A673 (cell line): Measurements from ENCODE around the gene SCNN1G. TPM values are rescaled to one million over a fixed set of nuclear protein-coding genes. Genes with fewer than 3 reads are reported as not detected.

Source experiments
- BruUV-seq: library from RNA; stranded (reverse); fragments of 400-500 nt; replicated peaks from 2 replicates; lab custom pipeline; 2021; lab: Mats Ljungman, UMichigan
- CTCF ChIA-PET: fragments of 300-600 bp; sonication (Branson Sonifier 250); formaldehyde crosslinking; loops from one replicate; lab custom pipeline; 2022; ENCODE audit warnings: antibody characterized with exemption; lab: Charles Lee
- POLR2A ChIA-PET: fragments of 300-600 bp; sonication (Branson Sonifier 250); formaldehyde crosslinking; loops from one replicate; lab custom pipeline; 2022; ENCODE audit warnings: antibody characterized with exemption; ENCODE audit not compliant: low non-redundant PET; lab: Charles Lee
- DNase-seq: peaks from one replicate; pipeline ENCODE4 v3.0.0-alpha.2; 2015; ENCODE audit warnings: low spot score
- H3K27ac ChIP-seq: fragments of 200-600 bp; sonication (generic); 2 replicates; pipeline ENCODE4 v1.5.1; 2016; ENCODE audit warnings: mixed run types, low read depth, mild to moderate bottlenecking, mixed read lengths, antibody characterized with exemption, low read length; ENCODE audit not compliant: poor library complexity, severe bottlenecking
- H3K27me3 ChIP-seq: fragments of 200-600 bp; sonication (generic); replicated peaks from 2 replicates; pipeline ENCODE4 v1.6.1; 2017; ENCODE audit warnings: mixed run types, low read depth, mild to moderate bottlenecking, mixed read lengths, antibody characterized with exemption, low read length; ENCODE audit not compliant: insufficient read depth, poor library complexity
- H3K36me3 ChIP-seq: fragments of 200-600 bp; sonication (generic); 2 replicates; pipeline ENCODE4 v1.6.1; 2016; ENCODE audit warnings: mixed run types, mild to moderate bottlenecking, mixed read lengths, antibody characterized with exemption, low read length; ENCODE audit not compliant: insufficient read depth, poor library complexity, severe bottlenecking
- H3K4me1 ChIP-seq: fragments of 200-600 bp; sonication (generic); 2 replicates; pipeline ENCODE4 v1.6.1; 2017; ENCODE audit warnings: mixed run types, mild to moderate bottlenecking, mixed read lengths, antibody characterized with exemption, low read length; ENCODE audit not compliant: insufficient read depth, poor library complexity, severe bottlenecking
- H3K4me3 ChIP-seq: fragments of 200-600 bp; sonication (generic); 2 replicates; pipeline ENCODE4 v1.5.1; 2016; ENCODE audit warnings: low read depth, mixed run types, mild to moderate bottlenecking, mixed read lengths, low read length; ENCODE audit not compliant: poor library complexity, severe bottlenecking
- H3K9me3 ChIP-seq: fragments of 200-600 bp; sonication (generic); 2 replicates; pipeline ENCODE4 v1.6.1; 2016; ENCODE audit warnings: mixed run types, low read depth, mild to moderate bottlenecking, mixed read lengths, antibody characterized with exemption, low read length; ENCODE audit not compliant: poor library complexity, severe bottlenecking
- CTCF ChIP-seq: fragments of 300-800, 200-600 bp; sonication (generic); conservative IDR thresholded peaks from 2 replicates; pipeline ENCODE4 v1.5.1; 2017; ENCODE audit warnings: low read depth, mild to moderate bottlenecking, antibody characterized with exemption, low read length, moderate library complexity, mixed read lengths
- EZH2 ChIP-seq: fragments of 200-600 bp; sonication (generic); IDR thresholded peaks from 2 replicates; pipeline ENCODE4 v1.6.1; 2017; ENCODE audit warnings: borderline replicate concordance, low read depth, mild to moderate bottlenecking, mixed read lengths, antibody characterized with exemption, low read length; ENCODE audit not compliant: poor library complexity, severe bottlenecking
- intact Hi-C: fragments of 100-400 bp; cut with micrococcal nuclease; formaldehyde crosslinking; loops from one replicate; pipeline ENCODE4 v1.10.0; 2022; ENCODE audit not compliant: unreplicated experiment
- total RNA-seq: library from RNA; stranded (reverse); gene quantifications from 2 replicates; pipeline ENCODE4 v1.2.3, GENCODE V29; 2021

SCNN1G gene
- total RNA-seq, 1 experiment from 2014 or later: 22.3 TPM

- ChIA-PET CTCF (no interaction called here), POLR2A (no interaction called here)
- no peaks in the 10 kb centered on the region for H3K36me3 ChIP-seq
- H3K9me3 ChIP-seq: no peaks in the 10 kb centered on the region
- no TSS peak for BruUV-seq
- no peak overlapping the region for H3K27ac ChIP-seq
- peaks cover 6% of the 10 kb centered on the region for H3K4me1 ChIP-seq
- DNase-seq: no peak
- TF ChIP-seq CTCF (no peak), EZH2 (no peak)
- H3K4me3 ChIP-seq: no peak overlapping the region
- intact Hi-C loops: no loop called here
- H3K27me3 ChIP-seq: no peaks in the 10 kb centered on the region
These were observed 30.0 kb upstream of the SCNN1G start for GRCh38 chr16:23152386-23153178.

GRCh38 chr16:23155445-23156049 lies 27.0 kb upstream of the SCNN1G start:
- peak; percentile 44 for DNase-seq
- no peak overlapping the region for H3K4me3 ChIP-seq
- no peaks in the 10 kb centered on the region for H3K9me3 ChIP-seq
- intact Hi-C loops: no loop called here
- H3K36me3 ChIP-seq: no peaks in the 10 kb centered on the region
- no peaks in the 10 kb centered on the region for H3K27me3 ChIP-seq
- TF ChIP-seq CTCF: peak; percentile 70
- no peak for TF ChIP-seq EZH2
- BruUV-seq: no TSS peak
- CTCF ChIA-PET: no interaction called here
- POLR2A ChIA-PET: no interaction called here
- H3K4me1 ChIP-seq: no peaks in the 10 kb centered on the region
- no peak overlapping the region for H3K27ac ChIP-seq

- DNase-seq: no peak
- H3K9me3 ChIP-seq: no peaks in the 10 kb centered on the region
- H3K27ac ChIP-seq: no peak overlapping the region
- BruUV-seq: no TSS peak
- H3K36me3 ChIP-seq: no peaks in the 10 kb centered on the region
- intact Hi-C loops: no loop called here
- H3K4me3 ChIP-seq: no peak overlapping the region
- no peaks in the 10 kb centered on the region for H3K4me1 ChIP-seq
- TF ChIP-seq CTCF (no peak), EZH2 (no peak)
- ChIA-PET POLR2A (no interaction called here), CTCF (no interaction called here)
- no peaks in the 10 kb centered on the region for H3K27me3 ChIP-seq
These were observed 26.4 kb upstream of the SCNN1G start for GRCh38 chr16:23156110-23156509.
